Activated CD8-positive, alpha-beta memory T cell treated with anti-CD3 and anti-CD28 coated beads for 36 hours (primary cell): ENCODE data around the gene EEF2KMT. TPM values are rescaled to one million over a fixed set of nuclear protein-coding genes. Genes with fewer than 3 reads are reported as not detected.
"Not testable (repeated sequence)": the region's sequence is repeated elsewhere in the genome, so short reads cannot be mapped to it uniquely, and the experiment has no call there.

Source experiments
- CTCF ChIA-PET: fragments of 350-600 bp; sonication (Branson Sonifier 250); formaldehyde crosslinking; loops from one replicate; lab custom pipeline; 2021; ENCODE audit warnings: antibody characterized with exemption; lab: Charles Lee
- POLR2A ChIA-PET: fragments of 350-600 bp; sonication (Branson Sonifier 250); formaldehyde crosslinking; loops from one replicate; lab custom pipeline; 2021; ENCODE audit warnings: antibody characterized with exemption; lab: Charles Lee
- total RNA-seq, 2 experiments: library from RNA; stranded (reverse); gene quantifications; one replicate each; pipeline ENCODE4 v1.2.3, GENCODE V29; 2021

The EEF2KMT gene, protein sequence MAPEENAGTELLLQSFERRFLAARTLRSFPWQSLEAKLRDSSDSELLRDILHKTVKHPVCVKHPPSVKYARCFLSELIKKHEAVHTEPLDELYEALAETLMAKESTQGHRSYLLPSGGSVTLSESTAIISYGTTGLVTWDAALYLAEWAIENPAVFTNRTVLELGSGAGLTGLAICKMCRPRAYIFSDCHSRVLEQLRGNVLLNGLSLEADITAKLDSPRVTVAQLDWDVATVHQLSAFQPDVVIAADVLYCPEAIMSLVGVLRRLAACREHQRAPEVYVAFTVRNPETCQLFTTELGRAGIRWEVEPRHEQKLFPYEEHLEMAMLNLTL
- total RNA-seq, result 10 to 100 TPM; 35.6 to 36.6 TPM

GRCh38 chr16:5097470-5098220 is at the start of gene EEF2KMT:
Gene EEF2KMT, minus strand, starts transcription at chr16:5097795. Its CDS starts 56 bp downstream, at chr16:5097739.
- POLR2A ChIA-PET, result not testable (repeated sequence)
- CTCF ChIA-PET, result interaction anchor here (1.0 kb wide), 1 partner anchor 71 kb away, joined by 3 read pairs; no protein-coding TSS in a partner anchor

DNA sequence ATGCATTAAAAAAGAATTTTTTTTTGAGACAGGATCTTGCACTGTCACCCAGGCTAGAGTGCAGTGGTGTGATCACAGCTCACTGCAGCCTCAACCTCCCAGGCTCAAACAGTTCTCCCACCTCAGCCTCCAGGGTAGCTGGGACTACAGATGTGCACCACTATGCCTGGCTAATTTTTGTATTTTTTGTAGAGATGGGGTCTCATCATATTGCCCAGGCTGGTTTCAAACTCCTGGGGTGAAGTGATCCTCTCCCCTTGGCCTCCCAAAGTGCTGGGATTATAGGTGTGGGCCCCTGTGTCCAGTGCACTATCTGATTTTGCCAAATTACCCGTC is 47.0 kb upstream of the EEF2KMT start:
- POLR2A ChIA-PET, CTCF ChIA-PET: not testable (repeated sequence)

DNA sequence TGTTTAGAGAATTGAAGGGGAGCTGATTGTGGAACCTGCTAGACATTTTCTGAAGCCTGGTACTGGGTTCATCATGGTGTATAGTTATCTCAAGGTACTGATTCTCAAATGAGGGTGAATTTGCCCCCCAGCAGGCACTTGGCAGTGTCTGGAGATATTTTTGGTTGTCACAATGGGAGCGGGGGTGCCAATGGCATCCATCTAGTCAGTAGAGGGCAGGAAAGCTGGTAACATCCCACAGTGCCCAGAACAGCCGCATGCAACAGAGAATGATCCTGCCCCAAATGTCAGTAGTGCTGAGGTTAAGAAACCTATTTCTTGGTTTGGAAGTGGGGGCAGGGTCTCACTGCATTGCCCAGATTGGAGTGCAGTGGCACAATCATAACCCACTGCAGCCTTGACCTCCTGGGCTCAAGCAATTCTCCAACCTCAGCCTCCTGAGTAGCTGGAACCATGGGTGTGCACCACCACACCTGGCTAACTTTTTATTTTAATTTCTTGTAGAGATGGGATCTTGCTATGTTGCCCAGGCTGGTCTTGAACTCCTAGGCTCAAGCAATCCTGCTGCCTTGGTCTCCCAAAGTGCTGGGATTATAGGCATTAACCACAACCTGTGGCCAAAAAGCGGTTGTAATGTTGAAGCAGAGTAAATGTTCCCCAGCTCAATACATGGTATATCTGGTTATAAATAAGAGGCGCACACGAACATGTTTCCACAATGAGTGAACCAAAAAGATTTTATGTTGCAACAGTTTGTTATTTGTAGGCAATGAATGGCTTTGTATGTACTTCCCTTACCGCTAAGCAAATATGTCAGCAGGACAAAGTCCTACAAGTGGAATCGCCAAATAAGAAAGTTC is 46.4 kb upstream of the EEF2KMT start:
- POLR2A ChIA-PET, result no interaction called here
- CTCF ChIA-PET, result no interaction called here

DNA sequence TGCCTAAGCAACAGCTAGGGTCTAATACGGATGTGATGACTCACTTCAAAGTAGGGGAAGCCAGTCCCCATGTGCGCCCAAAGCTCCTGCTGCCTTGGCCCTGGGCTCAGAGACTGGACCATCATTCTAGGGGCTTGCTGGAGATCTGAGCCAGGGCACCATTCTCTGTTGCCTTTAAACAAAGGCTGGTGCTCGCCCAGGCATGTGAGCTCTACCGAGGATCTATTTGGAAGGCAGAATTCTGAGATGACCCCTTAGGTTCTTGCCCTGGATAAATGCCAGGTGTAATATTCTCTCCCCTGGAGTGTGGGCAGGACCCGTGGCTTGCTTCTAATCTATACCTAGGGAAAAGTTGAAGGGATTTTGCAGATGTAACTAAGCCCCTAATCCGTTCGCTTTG is 42.6 kb upstream of the EEF2KMT start:
- POLR2A ChIA-PET, CTCF ChIA-PET: not testable (repeated sequence)

DNA sequence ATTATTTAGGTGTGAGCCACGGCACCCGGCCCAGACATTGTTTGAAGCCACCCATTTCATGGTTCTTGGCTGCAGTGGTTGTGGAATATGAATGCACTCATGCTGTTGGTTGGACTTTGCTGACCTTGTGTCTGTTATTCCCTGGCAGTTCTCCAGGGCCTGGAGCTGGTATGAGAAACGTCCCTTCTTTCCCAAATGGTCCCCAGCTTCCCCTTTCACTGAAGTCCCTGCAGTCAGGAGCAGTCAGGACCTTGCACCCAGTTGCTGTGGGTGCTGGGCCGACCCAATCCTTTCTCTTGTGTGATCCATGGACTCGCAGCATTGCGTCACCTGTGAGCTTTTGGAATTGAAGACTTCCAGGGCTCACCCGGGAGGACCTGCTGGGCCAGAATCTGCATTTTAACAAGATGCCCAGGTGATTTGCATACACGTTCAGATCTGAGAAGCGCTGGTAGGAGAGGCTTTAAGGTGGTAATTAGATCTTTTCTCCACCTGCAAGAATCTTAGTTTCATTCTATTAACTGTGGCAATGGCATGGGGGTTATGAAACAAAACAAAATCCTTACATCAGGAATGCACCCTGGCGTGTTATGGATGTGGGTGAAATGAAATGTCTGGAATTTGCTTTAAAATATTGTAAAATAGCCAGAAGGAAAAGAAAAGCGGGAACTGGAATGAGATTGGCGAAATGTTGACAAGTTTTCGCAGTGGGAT is 37.3 kb upstream of the EEF2KMT start:
- CTCF ChIA-PET, POLR2A ChIA-PET: not testable (repeated sequence)

DNA sequence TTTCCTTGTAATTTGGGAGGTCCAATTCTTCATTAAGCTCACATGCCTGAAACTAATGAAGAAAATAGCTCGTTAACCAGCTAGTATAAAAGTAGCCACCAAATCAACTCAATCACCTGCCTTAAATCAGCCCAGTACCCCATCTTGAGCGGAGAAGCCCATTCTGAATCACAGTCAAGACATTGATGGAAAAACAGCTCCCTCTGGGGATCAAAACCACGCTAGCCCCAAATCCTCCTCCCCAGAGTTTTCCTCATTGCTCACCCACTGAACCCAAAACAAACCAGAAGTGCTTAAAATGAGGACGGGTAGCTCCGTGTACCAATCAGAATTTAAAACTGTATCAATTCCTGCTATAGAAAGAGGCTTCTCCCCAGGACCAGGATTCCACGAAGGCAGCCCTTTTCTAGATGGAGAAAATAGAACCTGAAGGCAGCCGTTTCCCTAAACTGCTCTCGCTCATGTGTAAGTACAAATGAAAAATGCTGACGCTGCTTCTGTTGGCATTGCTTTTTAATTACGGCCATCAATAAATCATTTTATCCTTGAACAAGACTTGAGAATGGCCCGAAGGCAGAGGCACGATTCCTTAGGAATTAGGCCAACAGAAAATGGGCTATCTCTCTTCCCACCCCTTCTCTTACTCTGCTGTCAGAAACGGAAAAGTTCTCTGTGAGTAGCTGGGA is 35.5 kb upstream of the EEF2KMT start:
- CTCF ChIA-PET, POLR2A ChIA-PET: not testable (repeated sequence)

GRCh38 chr16:5131467-5132004 is 33.9 kb upstream of the EEF2KMT start:
- CTCF ChIA-PET, POLR2A ChIA-PET: not testable (repeated sequence)

DNA sequence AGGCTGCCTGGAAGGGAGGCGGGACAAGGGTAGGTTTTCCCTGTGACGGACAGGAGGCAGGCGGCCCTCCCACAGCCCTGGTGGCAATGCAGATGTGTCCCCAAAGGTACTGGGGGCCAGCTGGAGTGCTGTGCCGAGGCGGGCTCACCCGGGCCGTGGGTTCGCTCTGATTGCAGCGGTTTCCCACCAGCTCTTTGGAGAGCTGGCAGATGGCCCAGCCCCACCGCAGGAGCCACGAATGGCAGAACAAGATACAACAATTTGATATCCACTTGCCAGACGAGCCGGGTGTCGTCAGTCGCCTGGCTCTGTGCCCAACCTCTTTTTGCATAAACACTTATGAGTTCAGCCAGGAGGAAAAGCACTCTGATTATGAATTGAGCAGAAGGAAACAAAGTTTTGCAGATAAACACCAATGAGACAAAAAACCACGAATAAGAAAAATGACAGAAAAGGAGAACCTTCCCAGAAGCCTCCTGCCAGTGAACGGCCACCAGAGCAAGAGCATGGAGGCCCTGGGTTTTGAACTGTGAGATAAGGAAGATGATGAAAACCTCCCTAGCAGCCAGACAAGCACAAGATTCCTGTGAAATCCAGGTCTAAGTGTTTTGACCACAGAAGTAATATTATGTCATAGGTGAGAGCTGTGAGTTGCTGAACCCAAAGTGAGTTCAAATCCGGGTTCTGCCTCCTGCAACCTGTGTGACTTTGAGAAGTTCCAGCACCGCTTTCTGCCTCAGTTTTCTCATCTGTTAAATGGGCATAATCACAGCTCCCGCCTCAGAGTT is 19.9 kb upstream of the EEF2KMT start:
- CTCF ChIA-PET, result interaction anchor here (0.6 kb wide), 1 partner anchor 206 kb away, joined by 4 read pairs; no protein-coding TSS in a partner anchor
- POLR2A ChIA-PET, result not testable (repeated sequence)

DNA sequence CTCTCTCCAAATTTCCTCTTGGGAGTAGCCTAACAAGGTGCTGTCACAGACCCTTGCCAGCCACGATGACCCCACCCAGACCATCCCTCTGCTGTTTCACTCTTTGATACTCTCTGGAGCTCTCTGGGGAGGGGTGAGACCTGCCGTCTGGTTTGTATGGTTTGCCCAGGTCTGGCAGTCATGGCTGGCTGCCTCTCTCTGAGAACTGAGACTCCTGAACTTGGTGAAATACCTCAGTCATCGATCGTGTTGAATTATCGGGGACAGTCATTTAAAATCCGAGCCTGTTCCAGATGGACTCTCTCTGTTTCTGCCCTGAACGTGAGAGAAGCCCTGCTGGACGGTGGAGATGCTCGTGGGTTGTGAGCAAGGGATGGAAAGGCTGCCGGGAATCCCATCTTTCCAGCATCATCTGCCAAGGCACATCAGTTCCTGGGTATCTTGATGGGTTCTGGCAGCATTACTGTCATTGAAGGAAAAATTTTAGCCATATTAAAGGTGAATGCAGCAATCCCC is 19.2 kb upstream of the EEF2KMT start:
- CTCF ChIA-PET, POLR2A ChIA-PET: not testable (repeated sequence)

- CTCF ChIA-PET, result not testable (repeated sequence)
These were observed 13.3 kb upstream of the EEF2KMT start for GRCh38 chr16:5110933-5111332.

DNA sequence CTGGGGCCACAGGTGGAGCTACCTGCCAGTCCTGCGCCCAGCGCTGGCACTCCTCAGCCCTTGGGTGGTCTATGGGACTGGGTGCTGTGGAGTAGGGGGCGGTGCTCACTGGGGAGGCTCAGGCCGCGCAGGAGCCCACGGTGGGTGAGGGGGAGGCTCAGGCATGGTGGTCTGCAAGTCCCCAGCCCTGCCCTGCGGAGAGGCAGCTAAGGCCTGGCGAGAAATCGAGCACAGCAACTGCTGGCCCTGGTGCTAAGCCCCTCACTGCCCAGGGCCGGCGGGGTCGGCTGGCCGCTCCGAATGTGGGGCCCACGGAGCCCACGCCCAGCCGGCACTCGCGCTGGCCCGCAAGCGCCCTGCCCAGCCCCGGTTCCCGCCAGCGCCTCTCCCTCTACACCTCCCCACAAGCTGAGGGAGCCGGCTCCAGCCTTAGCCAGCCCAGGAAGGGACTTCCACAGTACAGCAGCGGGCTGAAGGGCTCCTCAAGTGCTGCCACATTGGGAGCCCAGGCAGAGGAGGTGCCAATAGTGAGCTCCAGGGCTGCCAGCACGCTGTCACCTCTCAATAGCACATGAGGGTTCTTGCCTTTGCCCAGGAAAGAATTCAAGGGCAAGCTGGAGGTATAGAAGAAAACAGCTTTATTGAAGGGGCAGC is 11.0 kb upstream of the EEF2KMT start:
- POLR2A ChIA-PET, result no interaction called here
- CTCF ChIA-PET, result no interaction called here

More at GRCh38 chr16:5110933-5111332, 13.3 kb upstream of the EEF2KMT start:
- POLR2A ChIA-PET, result not testable (repeated sequence)

- CTCF ChIA-PET, result not testable (repeated sequence)
- POLR2A ChIA-PET, result interaction anchor here (0.6 kb wide), 1 partner anchor 18 kb away, joined by 7 read pairs; no protein-coding TSS in a partner anchor
These were observed 7.4 kb upstream of the EEF2KMT start for GRCh38 chr16:5105039-5105438.

- POLR2A ChIA-PET, CTCF ChIA-PET: not testable (repeated sequence)
These were observed 5.9 kb upstream of the EEF2KMT start for GRCh38 chr16:5103296-5104032.

DNA sequence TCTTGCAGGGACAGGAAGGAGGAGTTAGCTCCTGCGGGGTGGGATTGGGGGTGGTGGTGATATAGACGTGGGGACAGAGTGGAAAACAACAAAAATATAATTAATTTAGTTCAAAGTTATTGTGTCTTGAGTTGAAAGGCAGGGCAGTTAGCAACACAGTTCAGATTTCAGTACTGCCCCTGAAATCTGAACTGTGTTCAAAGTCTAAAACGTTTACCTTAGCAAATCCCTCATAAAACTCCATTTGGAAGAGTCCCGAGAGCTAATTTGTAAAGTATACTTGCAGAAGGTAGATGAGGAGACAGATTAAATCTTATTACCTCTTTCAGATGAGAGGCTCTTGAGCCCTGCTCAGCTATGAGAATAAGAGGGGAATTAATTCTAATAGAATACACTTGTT is 1.6 kb upstream of the EEF2KMT start:
- CTCF ChIA-PET, POLR2A ChIA-PET: not testable (repeated sequence)

- POLR2A ChIA-PET, CTCF ChIA-PET: not testable (repeated sequence)
These were observed 895 bp upstream of the EEF2KMT start for GRCh38 chr16:5098221-5099159.
